ACHN (cell line): ENCODE data around the gene SEPTIN10.
"Not testable (repeated sequence)": the region's sequence is repeated elsewhere in the genome, so short reads cannot be mapped to it uniquely, and the experiment has no call there.

Experiments used
- DNase-seq: peaks from one replicate; pipeline ENCODE4 v3.0.0-alpha.2; 2015
- in situ Hi-C: cut with HindIII; loops from 2 replicates; pipeline ENCODE4 v1.10.0; 2017; ENCODE audit warnings: low sequenced_read_pairs, low pct_ligation_motif_present, low pct_unique_long_range_greater_than_20kb

The SEPTIN10 gene

GRCh38 chr2:109613922-109614714 is at the start of gene SEPTIN10, which contains the start of gene SOWAHC:
Gene SEPTIN10, minus strand, starts transcription at chr2:109613966. Its CDS starts 139 bp downstream, at chr2:109613827.
Gene SOWAHC, plus strand, starts transcription at chr2:109614364. Its CDS starts 126 bp downstream, at chr2:109614490.
- peak; percentile 99 for DNase-seq
- in situ Hi-C loops: no loop called here

- peak; percentile 17 for DNase-seq
- in situ Hi-C loops: no loop called here
These were observed 49.1 kb upstream of the SEPTIN10 start for GRCh38 chr2:109662889-109663288.

GRCh38 chr2:109660046-109660860 is 46.5 kb upstream of the SEPTIN10 start:
- in situ Hi-C loops: no loop called here
- DNase-seq: peak; percentile 44

- in situ Hi-C loops: no loop called here
- no peak for DNase-seq
These were observed 45.8 kb upstream of the SEPTIN10 start for GRCh38 chr2:109659396-109660045.

GRCh38 chr2:109655287-109655686 is 41.5 kb upstream of the SEPTIN10 start:
- DNase-seq: no peak
- in situ Hi-C loops: no loop called here

GRCh38 chr2:109654326-109655050 is 40.7 kb upstream of the SEPTIN10 start:
- in situ Hi-C loops: no loop called here
- DNase-seq: no peak

- no peak for DNase-seq
- in situ Hi-C loops: no loop called here
These were observed 36.2 kb upstream of the SEPTIN10 start for GRCh38 chr2:109649736-109650695.

- in situ Hi-C loops: no loop called here
- DNase-seq: peak; percentile 16
These were observed 34.3 kb upstream of the SEPTIN10 start for GRCh38 chr2:109648041-109648527.

- DNase-seq: peak; percentile 50
- in situ Hi-C loops: no loop called here
These were observed 33.9 kb upstream of the SEPTIN10 start for GRCh38 chr2:109647636-109648035.

GRCh38 chr2:109646961-109647360 is 33.2 kb upstream of the SEPTIN10 start:
- in situ Hi-C loops: no loop called here
- peak; percentile 17 for DNase-seq

GRCh38 chr2:109645412-109646184 is 31.8 kb upstream of the SEPTIN10 start:
- in situ Hi-C loops: no loop called here

GRCh38 chr2:109644571-109645275 is 31.0 kb upstream of the SEPTIN10 start:
- no peak for DNase-seq

More at GRCh38 chr2:109645412-109646184, 31.8 kb upstream of the SEPTIN10 start:
- no peak for DNase-seq

GRCh38 chr2:109640000-109640399 is 26.2 kb upstream of the SEPTIN10 start:
- DNase-seq, in situ Hi-C loops: not testable (repeated sequence)

More at GRCh38 chr2:109644571-109645275, 31.0 kb upstream of the SEPTIN10 start:
- in situ Hi-C loops: no loop called here

- DNase-seq: no peak
- in situ Hi-C loops: no loop called here
These were observed 25.0 kb upstream of the SEPTIN10 start for GRCh38 chr2:109638795-109639194.

GRCh38 chr2:109637749-109638570 is 24.2 kb upstream of the SEPTIN10 start:
- in situ Hi-C loops: no loop called here

More at GRCh38 chr2:109637749-109638570, 24.2 kb upstream of the SEPTIN10 start:
- DNase-seq: no peak
